Measurements from ENCODE around the gene PIP4K2C.
"Not testable (repeated sequence)": the region's sequence is repeated elsewhere in the genome, so short reads cannot be mapped to it uniquely, and the experiment has no call there.

The PIP4K2C gene

DNA sequence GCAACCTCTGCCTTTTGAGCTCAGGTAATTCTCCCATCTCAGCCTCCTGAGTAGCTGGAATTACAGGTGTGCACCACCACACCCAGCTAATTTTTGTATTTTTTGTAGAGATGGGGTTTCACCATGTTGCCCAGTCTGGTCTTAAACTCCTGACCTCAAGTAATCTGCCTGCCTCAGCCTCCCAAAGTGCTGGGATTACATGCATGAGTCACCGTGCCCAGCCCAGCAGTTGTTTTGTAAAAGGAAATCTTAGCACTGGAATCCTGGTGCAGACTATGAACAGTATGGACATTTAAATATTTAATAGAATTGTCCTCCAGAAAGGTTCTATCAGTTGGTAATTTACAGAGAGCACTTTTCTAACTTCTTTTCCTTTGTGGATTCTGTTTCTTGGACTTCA is 29.9 kb upstream of the PIP4K2C start:
- not testable (repeated sequence) for H3K4me1 ChIP-seq (ENCODE audit: insufficient read depth, low read length); H3K27ac ChIP-seq (ENCODE audit: low read depth, low read length); H3K9ac ChIP-seq (ENCODE audit: low read depth, low read length); H3K9me3 ChIP-seq (ENCODE audit: insufficient read depth, low read depth, low read length); H3K4me3 ChIP-seq (ENCODE audit: low read length); H3K27me3 ChIP-seq (ENCODE audit: insufficient read depth, low read length)
- H3K36me3 ChIP-seq (ENCODE audit: insufficient read depth, low read length): peaks cover 16% of the 10 kb centered on the region; the same call in 1 of the 2 replicates
- 75% methylated on average over 1 of the region's 1 CpG for WGBS

DNA sequence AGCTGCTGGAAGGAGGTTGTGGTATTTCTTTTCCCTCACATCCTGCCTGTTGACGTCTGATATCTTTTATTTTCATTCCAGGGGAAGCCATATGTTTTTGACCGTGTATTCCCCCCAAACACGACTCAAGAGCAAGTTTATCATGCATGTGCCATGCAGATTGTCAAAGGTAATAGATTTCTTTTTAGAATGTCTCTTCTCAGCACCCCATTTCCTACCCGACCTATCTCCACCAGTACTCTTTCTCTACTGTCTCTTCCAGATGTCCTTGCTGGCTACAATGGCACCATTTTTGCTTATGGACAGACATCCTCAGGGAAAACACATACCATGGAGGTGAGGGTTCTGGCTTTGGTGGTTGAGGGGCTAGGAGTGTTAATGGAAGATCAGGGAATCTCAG is 27.6 kb upstream of the PIP4K2C start:
- no peaks in the 10 kb centered on the region for H3K27me3 ChIP-seq (ENCODE audit: insufficient read depth, low read length)
- H3K9ac ChIP-seq (ENCODE audit: low read depth, low read length): no peak overlapping the region
- H3K36me3 ChIP-seq (ENCODE audit: insufficient read depth, low read length): peaks cover 13% of the 10 kb centered on the region; the same call in 1 of the 2 replicates
- no peak overlapping the region for H3K4me3 ChIP-seq (ENCODE audit: low read length)
- no peaks in the 10 kb centered on the region for H3K9me3 ChIP-seq (ENCODE audit: insufficient read depth, low read depth, low read length)
- no peak overlapping the region for H3K27ac ChIP-seq (ENCODE audit: low read depth, low read length)
- 92% methylated on average over 4 of the region's 4 CpGs for WGBS
- no peaks in the 10 kb centered on the region for H3K4me1 ChIP-seq (ENCODE audit: insufficient read depth, low read length)

DNA sequence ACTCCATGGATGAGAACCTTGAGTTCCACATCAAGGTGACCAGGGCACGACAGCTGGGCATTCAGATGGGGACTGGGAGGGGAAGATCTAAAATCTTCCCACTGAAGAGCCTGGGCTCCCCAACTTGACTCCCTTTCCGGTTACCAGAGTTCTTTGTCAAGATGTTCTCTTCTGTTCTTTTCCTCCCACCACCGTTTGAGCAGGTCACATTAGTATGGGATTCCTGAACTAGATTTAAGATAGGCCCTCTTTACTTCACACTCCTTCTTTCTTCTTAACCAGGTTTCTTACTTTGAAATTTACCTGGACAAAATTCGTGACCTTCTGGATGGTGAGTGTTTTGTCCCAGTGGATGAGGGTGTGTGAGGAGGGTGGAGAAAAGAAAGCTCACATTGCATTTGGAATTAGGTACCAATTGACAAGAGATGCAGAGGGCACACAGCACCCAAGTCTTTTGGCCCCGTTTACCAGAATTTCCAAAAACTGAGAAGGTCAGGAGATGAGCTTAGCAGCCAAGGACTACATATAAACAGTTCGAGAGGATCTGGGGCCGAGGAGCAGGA is 26.7 kb upstream of the PIP4K2C start:
- peaks cover 21% of the 10 kb centered on the region for H3K36me3 ChIP-seq (ENCODE audit: insufficient read depth, low read length)
- H3K9me3 ChIP-seq (ENCODE audit: insufficient read depth, low read depth, low read length): no peaks in the 10 kb centered on the region
- 92% methylated on average over 7 of the region's 7 CpGs for WGBS
- no peaks in the 10 kb centered on the region for H3K4me1 ChIP-seq (ENCODE audit: insufficient read depth, low read length)
- H3K4me3 ChIP-seq (ENCODE audit: low read length): no peak overlapping the region
- H3K27me3 ChIP-seq (ENCODE audit: insufficient read depth, low read length): no peaks in the 10 kb centered on the region
- no peak overlapping the region for H3K9ac ChIP-seq (ENCODE audit: low read depth, low read length)
- no peak overlapping the region for H3K27ac ChIP-seq (ENCODE audit: low read depth, low read length)

DNA sequence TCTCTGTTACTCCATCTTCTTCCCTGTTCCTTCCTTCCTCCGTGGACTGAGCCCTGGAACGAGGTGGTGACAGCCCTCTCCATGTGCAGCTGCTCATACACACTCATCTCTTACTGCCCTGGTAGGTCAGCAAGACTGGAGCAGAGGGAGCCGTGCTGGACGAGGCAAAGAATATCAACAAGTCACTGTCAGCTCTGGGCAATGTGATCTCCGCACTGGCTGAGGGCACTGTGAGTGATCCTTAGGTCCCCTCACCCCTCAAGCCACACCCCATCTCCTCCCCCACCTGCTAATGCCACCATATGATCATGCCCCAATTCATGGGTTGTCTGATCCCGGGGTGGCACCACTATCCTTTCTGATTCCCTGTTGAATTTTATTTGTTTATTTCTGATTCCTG is 22.2 kb upstream of the PIP4K2C start:
- no peaks in the 10 kb centered on the region for H3K4me1 ChIP-seq (ENCODE audit: insufficient read depth, low read length)
- WGBS: 94% methylated on average over 6 of the region's 6 CpGs
- H3K27ac ChIP-seq (ENCODE audit: low read depth, low read length): no peak overlapping the region
- no peak overlapping the region for H3K4me3 ChIP-seq (ENCODE audit: low read length)
- H3K9ac ChIP-seq (ENCODE audit: low read depth, low read length): no peak overlapping the region
- no peaks in the 10 kb centered on the region for H3K27me3 ChIP-seq (ENCODE audit: insufficient read depth, low read length)
- peaks cover 45% of the 10 kb centered on the region for H3K36me3 ChIP-seq (ENCODE audit: insufficient read depth, low read length)
- H3K9me3 ChIP-seq (ENCODE audit: insufficient read depth, low read depth, low read length): no peaks in the 10 kb centered on the region

DNA sequence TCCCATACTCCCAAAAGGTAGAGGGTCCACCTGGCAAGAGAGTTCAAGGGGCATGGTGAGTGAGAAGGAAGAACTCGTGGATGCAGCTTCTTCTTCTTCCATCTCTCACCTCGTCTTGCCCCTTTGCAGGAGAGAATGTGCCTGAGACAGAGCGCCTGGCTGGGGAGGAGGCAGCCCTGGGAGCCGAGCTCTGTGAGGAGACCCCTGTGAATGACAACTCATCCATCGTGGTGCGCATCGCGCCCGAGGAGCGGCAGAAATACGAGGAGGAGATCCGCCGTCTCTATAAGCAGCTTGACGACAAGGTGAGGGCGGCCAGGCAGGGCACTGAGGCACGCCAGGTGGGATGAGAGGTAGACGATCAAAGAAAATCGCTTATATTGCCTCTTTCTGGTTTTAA is 21.1 kb upstream of the PIP4K2C start:
- peaks cover 39% of the 10 kb centered on the region for H3K36me3 ChIP-seq (ENCODE audit: insufficient read depth, low read length)
- H3K9ac ChIP-seq (ENCODE audit: low read depth, low read length): no peak overlapping the region
- no peaks in the 10 kb centered on the region for H3K4me1 ChIP-seq (ENCODE audit: insufficient read depth, low read length)
- H3K27me3 ChIP-seq (ENCODE audit: insufficient read depth, low read length): no peaks in the 10 kb centered on the region
- no peak overlapping the region for H3K27ac ChIP-seq (ENCODE audit: low read depth, low read length)
- 95% methylated on average over 18 of the region's 18 CpGs for WGBS
- no peaks in the 10 kb centered on the region for H3K9me3 ChIP-seq (ENCODE audit: insufficient read depth, low read depth, low read length)
- no peak overlapping the region for H3K4me3 ChIP-seq (ENCODE audit: low read length)

DNA sequence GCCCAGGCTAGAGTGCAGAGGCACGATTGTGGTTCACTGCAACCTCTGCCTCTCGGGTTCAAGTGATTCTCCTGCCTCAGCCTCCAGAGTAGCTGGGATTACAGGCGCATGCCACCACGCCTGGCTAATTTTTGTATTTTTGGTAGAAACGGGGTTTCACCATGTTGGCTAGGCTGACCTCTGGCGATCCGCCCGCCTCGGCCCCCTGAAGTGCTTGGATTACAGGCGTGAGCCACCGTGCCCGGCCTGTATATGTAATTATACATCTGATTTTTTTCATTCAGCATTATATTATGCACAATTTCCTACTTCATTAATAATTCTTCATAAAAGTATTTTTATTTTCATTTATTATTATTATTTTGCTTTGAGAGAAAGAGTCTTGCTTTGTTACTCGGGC is 20.6 kb upstream of the PIP4K2C start:
- H3K36me3 ChIP-seq (ENCODE audit: insufficient read depth, low read length): peaks cover 45% of the 10 kb centered on the region
- H3K4me1 ChIP-seq (ENCODE audit: insufficient read depth, low read length); H3K9ac ChIP-seq (ENCODE audit: low read depth, low read length); H3K4me3 ChIP-seq (ENCODE audit: low read length); H3K9me3 ChIP-seq (ENCODE audit: insufficient read depth, low read depth, low read length); H3K27me3 ChIP-seq (ENCODE audit: insufficient read depth, low read length); H3K27ac ChIP-seq (ENCODE audit: low read depth, low read length): not testable (repeated sequence)
- WGBS: 87% methylated on average over 10 of the region's 13 CpGs

DNA sequence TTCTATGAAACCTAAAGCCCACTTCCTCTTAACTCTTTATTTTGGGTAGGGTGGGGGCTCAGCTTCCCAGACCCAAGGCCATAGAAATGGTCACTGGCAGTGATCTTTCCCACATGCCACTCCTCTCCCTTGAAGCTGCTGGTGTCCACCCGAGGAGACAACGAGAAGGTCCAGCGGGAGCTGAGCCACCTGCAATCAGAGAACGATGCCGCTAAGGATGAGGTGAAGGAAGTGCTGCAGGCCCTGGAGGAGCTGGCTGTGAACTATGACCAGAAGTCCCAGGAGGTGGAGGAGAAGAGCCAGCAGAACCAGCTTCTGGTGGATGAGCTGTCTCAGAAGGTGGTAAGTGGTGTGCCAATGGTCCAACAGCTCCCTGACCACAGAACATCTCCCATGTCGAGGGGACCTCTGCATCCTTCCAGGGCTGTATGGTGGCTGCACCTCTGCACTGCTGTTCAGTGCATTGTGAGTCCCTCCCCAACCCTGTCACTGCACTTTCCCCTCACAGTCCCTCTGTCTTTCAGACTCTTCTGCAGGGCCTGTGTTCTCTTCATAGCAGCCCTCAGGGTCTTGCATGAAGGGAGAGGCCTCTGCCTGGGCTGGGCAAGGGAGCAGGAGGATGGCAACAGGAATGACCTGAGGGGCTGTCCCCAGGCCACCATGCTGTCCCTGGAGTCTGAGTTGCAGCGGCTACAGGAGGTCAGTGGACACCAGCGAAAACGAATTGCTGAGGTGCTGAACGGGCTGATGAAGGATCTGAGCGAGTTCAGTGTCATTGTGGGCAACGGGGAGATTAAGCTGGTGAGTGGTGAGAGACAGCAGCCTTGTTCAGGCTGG is 18.8 kb upstream of the PIP4K2C start:
- Histone ChIP-seq H3K36me3 (ENCODE audit: insufficient read depth, low read length) (peaks cover 62% of the 10 kb centered on the region), H3K27me3 (ENCODE audit: insufficient read depth, low read length) (no peaks in the 10 kb centered on the region), H3K9ac (ENCODE audit: low read depth, low read length) (no peak overlapping the region), H3K4me3 (ENCODE audit: low read length) (no peak overlapping the region), H3K9me3 (ENCODE audit: insufficient read depth, low read depth, low read length) (no peaks in the 10 kb centered on the region), H3K27ac (ENCODE audit: low read depth, low read length) (no peak overlapping the region), H3K4me1 (ENCODE audit: insufficient read depth, low read length) (no peaks in the 10 kb centered on the region)
- 94% methylated on average over 12 of the region's 12 CpGs for WGBS

DNA sequence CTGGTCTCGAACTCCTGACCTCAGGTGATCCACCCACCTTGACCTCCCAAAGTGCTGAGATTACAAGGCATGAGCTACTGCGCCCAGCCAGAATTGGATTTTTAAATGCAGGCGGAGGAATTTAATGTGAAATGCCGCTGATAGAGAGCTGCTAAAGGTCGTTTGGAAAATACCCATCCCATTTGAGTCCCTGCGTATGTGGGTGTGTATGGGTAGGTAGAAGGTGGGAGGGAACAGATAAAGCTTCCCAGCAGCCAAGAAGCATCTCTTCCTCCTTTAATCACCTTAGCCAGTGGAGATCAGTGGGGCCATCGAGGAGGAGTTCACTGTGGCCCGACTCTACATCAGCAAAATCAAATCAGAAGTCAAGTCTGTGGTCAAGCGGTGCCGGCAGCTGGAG is 16.2 kb upstream of the PIP4K2C start:
- Histone ChIP-seq H3K9me3 (ENCODE audit: insufficient read depth, low read depth, low read length) (no peaks in the 10 kb centered on the region), H3K27ac (ENCODE audit: low read depth, low read length) (no peak overlapping the region), H3K9ac (ENCODE audit: low read depth, low read length) (no peak overlapping the region), H3K4me1 (ENCODE audit: insufficient read depth, low read length) (no peaks in the 10 kb centered on the region), H3K27me3 (ENCODE audit: insufficient read depth, low read length) (no peaks in the 10 kb centered on the region), H3K36me3 (ENCODE audit: insufficient read depth, low read length) (peaks cover 74% of the 10 kb centered on the region), H3K4me3 (ENCODE audit: low read length) (no peak overlapping the region)
- 93% methylated on average over 10 of the region's 10 CpGs for WGBS

DNA sequence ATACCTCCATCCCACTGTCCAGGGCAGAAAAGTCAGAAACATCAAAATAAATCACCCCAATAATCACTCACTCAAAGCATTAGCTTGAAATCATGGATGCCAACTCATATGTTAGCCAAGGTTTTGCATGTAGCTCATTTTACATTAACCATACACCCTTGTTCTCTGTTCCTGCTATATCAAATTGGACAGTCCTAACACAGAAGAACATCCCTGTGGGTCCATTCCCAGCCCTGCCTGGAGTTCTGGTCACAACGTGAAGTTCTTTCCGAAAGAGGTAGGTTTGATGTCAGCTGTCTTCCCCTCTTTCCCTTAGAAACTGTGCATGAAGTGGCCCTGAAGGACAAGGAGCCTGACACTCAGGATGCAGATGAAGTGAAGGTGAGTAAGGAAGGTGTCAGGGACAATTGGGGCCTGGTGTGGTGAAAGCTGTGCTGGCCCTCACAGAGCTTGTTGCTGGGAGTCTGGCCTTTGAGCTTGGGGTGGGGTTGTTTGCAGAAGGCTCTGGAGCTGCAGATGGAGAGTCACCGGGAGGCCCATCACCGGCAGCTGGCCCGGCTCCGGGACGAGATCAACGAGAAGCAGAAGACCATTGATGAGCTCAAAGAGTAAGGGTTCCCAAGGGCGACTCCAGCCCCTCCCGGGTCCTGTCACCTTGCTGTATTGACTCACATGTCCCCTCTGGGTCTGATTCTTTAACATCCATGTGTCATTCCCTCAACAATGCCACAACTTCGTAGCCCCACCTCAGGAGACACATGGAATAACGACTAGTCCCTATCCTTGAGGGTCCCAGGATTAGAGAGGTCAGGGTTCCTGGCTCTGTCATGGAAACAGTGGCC is 15.0 kb upstream of the PIP4K2C start:
- Histone ChIP-seq H3K4me1 (ENCODE audit: insufficient read depth, low read length) (no peaks in the 10 kb centered on the region), H3K27me3 (ENCODE audit: insufficient read depth, low read length) (no peaks in the 10 kb centered on the region), H3K27ac (ENCODE audit: low read depth, low read length) (no peak overlapping the region), H3K9me3 (ENCODE audit: insufficient read depth, low read depth, low read length) (no peaks in the 10 kb centered on the region), H3K4me3 (ENCODE audit: low read length) (no peak overlapping the region), H3K36me3 (ENCODE audit: insufficient read depth, low read length) (peaks cover 79% of the 10 kb centered on the region), H3K9ac (ENCODE audit: low read depth, low read length) (no peak overlapping the region)
- WGBS: 95% methylated on average over 12 of the region's 12 CpGs

DNA sequence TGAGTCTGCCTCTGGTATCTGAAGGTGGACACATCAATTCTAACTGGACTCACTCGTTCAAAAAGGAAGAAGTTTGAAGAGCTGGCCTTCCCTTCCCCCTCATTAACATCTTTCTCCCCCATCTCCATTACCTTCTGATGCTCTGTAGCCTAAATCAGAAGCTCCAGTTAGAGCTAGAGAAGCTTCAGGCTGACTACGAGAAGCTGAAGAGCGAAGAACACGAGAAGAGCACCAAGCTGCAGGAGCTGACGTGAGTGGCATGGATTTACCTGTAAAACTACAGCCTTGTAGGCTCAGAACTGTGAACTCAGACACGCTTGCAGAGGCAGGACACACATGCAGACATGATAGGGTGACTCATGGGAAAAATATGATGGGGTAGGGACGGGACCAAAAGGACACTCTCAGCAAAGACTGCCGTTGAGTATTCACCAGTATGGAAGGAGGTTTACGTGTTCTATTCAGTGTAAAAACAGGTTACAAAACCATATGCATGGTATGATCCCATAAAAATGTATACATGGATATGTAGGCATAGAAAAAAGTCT is 14.3 kb upstream of the PIP4K2C start:
- Histone ChIP-seq H3K27me3 (ENCODE audit: insufficient read depth, low read length) (no peaks in the 10 kb centered on the region), H3K9ac (ENCODE audit: low read depth, low read length) (no peak overlapping the region), H3K9me3 (ENCODE audit: insufficient read depth, low read depth, low read length) (no peaks in the 10 kb centered on the region), H3K27ac (ENCODE audit: low read depth, low read length) (no peak overlapping the region), H3K4me3 (ENCODE audit: low read length) (no peak overlapping the region), H3K4me1 (ENCODE audit: insufficient read depth, low read length) (no peaks in the 10 kb centered on the region), H3K36me3 (ENCODE audit: insufficient read depth, low read length) (peaks cover 79% of the 10 kb centered on the region)
- WGBS: 93% methylated on average over 9 of the region's 9 CpGs

Measured in HUES64 (cell line).